ENCODE measurements around the gene SEMA6D.

SEMA6D gene

DNA sequence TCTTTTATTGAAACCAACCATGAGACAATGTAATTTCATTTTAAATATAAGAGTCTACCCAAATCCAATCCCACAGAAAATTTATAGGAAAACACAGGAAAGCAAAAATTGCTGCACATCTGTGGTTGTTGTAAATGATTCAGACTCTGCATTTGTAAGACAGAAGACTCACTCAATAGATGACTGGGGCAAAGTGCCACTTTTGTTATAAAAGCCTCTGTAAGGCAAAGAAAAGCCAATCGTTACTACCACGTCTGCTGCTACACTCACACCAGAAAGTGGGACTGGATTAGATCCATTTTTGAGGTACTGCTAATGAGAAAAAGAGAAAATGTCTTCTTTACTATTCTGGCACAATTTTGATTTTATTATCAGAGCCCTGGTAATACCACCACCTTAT lies 74.9 kb downstream of the SEMA6D start:
- no peak for DNase-seq

DNA sequence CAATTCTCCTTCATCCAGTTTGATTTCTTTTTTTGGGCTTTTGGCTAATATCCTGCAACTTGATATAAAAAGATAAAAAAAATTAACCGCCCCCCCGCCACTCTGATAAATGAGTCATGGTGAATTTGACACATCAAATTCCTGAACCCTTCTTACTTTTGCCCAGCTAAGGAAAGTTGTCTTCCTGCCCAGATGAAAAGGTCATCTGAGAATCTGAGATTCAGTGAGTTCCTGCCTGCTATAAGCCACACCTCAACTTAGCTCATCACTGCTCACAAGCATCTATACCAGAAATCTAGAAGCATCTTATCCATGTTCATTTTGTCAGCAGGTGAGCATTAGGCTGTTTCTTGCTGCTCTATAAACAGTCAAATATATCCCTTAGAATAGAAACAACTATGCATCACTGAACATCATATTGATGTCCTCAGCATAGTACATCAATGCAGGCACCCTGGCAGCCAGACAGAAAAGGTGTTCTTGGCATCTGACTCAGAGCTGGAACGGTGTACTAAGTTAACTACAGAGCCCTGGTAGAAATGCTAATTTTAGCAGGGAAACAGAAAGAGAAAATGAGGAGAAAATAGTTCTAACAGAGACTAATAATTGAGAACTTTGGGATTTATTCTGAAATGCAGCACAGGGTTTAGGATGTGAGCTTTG lies 77.1 kb downstream of the SEMA6D start:
- no peak for DNase-seq

DNA sequence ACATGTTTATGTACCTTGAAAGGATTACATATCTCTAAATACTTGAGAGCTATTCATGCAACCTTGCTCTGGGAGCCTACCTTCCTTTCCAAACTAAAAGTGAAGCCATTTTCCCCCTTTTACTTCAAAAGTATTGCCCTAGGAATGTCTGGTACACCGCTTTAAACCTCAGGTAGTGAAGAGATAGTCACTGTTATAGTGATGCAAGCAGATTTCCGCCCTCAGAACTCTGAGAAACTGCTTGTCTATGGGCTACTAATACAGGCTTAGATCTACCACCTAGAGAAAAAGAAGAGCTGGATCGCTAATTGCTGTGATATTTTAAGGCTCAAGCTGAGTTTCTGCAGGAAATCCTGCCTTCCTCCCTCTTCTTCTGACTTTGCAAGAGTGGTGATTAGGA lies 78.6 kb downstream of the SEMA6D start:
- DNase-seq = no peak

DNA sequence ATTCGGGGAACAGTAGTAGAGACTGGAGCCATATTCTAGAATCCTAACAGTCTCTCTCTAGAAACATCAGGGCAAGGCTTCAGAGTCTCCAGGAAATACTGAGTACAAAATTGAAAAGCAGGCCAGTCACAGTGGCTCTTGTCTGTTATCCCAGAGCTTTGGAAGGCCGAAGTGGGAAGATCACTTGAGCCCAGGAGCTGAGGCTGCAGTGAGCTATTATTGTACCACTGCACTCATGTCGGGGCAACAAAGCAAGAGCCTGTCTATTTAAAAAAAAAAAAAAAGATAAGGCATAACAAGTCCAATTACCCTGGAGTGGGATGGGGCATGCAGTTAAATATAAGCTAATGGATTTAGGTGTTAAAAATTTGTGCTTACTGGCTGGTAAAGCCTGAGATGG lies 79.0 kb downstream of the SEMA6D start:
- DNase-seq = no peak

DNA sequence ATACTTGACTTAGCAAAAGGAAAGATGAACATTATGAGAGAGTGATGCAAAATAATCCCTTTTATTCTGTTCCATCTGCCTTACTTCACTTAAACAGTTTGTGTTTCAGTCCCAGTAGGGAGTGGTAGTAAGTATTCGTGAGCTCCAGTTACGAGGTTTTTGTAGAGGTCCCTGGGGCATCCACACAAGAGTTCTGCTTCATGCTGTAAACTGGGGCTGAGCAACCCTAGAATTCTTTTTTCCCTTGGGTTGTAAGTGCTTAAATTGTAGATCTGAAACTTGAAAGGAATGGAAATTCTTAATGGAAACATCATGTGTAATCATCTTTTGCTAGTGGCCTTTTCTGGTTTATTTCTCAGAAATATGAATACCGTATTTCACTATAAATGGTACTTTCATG lies 79.5 kb downstream of the SEMA6D start:
- no peak for DNase-seq

DNA sequence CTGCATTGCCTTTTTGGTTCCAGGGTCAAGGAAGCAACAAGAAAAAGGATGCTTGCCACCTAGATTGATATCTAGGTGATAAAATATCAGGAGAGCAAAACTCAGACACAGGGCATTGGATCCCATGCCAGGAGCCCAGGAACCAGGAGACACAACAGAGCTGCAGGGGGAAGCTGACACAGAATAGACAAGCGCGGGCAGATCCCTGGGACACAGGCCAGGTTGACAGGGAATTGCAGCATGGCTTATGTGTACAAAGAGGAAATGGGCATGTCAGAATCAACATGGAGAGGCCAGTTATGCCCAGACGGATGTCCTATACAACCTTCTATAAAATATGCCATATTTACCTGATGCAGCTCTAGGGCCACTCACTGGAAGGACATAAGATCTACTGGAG lies 84.2 kb downstream of the SEMA6D start:
- DNase-seq = no peak

DNA sequence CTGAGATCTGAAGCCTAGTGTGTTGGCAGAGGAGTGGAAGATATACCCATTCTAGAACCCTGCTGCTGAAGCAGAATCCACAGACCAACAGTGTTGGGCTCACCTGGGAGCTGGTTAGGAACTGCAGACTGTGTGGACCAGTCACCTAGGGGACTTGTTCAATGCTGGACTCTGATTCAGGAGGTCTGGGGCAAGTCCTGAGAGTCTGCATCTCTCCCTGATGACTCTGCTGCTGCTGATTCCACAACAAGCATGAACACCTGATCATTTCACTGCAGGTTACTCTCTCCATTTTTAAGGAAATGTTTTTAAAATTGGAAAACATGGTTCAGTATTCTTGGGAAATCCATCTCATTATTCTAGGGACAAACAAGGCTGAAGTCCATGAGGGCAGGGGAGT lies 84.9 kb downstream of the SEMA6D start:
- no peak for DNase-seq

DNA sequence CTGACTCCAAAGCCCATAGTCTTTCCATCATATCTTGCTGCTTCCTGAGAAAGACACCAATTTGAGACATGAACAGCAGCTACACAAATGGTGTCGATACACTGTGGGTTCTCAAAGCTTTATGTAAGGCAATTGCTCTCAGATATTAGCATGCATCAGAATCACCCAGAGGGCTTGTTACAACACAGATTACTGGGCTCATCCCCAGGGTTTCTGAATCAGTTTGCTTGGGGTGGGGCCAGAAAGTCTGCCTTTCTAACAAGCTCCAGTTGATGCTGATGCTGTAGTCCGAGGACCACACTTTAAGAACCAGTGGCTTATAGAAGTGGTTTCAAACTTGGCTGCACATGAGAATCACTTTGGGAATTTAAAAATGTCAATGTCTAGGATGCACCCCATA lies 86.5 kb downstream of the SEMA6D start:
- DNase-seq = no peak

DNA sequence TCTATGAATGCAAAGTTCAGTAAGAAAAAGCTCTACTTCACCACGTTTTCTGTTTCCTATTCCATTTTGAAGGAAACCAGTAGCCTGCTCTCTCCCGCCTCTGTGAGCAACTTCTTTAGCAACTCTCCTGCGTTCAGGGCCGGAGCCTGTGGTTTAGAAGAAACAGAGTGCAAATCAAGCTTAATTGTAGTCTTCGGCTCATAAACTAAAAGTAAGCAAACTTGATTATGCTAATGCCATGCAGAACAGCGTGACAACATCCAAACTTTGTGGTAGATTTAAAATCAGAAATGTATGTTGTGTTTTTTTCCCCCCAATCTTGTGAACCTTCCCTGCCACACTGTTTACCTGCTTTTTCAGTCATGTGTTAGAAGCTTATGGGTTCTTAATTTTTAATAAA lies 87.4 kb downstream of the SEMA6D start:
- no peak for DNase-seq

DNA sequence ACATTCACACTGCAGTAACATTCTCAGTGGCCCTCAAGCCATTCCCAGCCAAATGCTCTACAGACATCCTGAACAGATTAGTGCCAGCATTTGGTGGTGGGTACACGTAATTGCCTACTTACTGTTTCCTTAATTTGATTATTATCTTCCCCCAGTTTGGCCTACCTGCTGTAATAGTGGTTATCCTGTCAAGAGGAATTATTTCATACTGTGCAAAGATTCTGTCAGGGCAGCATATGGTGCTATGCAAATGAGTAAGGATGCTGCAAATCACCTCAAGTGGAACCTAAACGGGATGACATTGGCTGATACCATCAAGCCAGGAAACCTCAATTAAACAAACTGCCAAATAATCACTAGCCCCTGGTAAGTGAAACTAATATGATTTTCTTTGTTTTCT lies 88.7 kb downstream of the SEMA6D start:
- no peak for DNase-seq

DNA sequence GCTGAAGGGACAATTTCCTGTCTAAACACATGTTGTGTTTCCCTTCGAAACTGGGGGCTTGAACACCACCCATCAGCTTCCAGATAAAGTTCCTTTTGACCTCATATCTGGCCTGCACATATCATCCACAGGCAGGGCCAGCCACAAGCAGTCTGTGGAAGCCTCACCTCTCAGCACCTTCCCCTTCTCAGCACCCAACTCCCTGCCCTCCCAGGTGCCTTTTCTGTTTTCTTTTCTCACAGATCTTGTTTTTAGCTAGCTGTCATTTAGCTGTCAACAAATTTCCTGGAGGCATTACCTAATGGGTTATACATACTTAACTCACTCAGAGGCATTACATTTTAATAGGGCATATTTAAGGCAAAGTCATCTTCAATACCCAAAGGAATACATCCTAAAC lies 93.9 kb downstream of the SEMA6D start:
- no peak for DNase-seq

DNA sequence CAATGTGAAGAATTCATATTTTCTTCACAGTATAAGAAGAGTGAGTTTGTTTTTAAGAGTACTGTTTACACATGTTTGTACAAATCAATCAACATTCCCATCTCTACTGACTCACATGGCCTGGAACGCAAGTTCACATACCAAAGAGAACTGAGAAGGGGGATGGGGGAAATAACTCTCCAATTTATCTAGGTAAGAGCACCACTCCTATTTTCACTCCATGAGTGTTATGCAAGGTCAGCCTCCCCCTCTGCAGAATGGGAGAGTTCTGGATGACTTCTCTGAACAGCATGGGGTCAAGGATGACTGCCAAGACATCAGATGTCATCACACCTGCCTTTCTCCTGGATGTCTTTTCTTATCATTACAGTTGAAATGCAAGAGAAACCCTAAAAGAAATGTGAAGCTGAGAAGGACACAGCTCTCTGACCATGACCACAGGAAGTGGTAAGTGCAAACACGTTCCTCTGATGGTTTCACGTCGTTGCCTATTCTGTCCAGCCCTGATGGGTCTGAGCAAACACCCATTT lies 95.2 kb downstream of the SEMA6D start:
- no peak for DNase-seq

DNA sequence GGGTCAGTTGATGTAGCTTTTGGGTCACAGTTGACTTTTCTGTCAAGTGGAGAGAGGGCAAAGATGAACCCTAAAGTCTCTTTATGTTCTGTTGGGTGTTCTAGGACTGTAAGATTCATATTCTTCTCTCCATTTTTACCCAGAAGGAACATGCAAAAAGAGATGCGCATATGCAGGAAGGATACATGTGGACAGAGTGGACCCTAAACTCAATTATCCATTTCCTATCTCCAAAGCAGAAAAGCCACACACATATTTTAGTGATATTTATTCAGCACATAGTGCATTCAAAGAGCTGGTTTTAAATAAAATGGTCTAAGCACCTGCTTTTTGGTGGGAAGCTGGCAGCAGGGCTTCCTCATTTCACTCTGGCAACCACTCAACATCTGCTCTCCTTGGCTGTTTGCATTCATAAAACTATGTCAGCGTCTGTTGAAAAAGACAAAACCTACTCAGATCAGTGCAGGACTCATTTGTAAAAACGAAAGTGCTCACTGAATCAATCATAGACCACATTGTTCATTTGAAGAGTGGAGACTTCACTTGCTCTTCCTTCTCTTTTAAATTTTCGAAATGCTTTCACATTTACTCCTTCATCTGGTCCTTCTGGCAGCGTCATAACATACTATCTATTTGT lies 96.6 kb downstream of the SEMA6D start:
- DNase-seq = no peak

DNA sequence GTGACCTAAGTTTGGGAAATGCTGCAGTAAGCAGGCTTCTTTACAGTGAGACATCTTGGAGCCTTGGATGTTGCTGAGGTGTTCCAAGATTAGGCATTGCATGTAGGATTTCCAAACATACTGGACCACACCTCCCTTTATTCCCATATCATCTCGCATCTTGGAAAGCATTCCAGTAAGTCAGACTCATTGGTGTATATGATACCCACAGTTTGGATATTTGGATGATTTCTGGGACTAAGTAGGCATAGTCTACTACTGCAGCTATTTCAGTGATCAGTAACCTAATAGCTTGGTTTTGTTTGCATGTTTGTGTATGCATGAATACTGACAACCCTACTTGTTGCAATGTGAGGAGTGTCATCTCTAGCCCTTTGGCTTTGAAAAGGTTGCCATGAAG lies 97.3 kb downstream of the SEMA6D start:
- no peak for DNase-seq

DNA sequence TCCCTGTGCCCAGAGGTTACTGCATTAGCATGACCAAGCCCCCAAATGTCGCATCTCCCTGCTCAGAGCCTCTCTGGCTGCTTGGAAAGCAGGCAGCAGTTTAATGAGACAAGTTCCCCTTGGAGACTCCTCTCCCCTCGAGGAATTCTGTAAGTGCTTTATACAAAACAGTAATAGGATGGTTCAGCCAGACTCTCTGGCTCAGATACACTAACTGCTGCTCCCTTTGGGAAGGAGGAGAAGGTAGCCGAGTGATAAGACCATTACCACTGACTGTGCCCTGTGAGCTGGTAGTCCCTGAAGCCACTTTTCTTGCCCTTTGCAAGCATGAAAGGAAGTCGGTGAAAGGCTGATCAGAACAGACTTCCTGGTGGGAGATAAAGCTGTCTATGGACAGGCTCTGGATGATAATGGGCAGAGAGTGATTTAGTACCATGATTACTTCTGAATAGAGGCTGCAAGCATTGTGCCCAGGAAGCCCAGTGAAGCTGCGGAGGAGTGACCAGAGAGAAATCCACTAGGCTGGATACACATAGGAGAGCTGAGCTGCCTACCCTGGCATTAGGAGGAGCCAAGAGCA lies 100.8 kb downstream of the SEMA6D start:
- DNase-seq = no peak

DNA sequence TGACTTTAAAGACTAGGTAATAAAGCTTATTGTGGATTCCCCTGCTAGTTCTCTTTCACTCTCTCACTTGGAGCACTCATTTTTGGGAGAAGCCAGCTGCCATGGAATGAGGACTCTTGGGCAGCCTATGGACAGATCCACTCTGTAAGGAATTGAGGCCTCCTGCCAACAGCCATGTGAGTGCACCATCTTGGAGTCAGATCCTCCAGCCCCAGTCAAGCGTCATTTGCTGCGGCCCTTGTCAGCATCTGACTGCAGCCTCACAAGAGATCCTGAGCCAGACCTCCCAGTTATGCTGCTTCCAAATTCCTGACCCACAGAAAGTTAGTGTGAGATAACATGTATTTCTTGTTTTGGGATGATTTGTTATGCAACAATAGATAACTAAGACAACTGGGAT lies 101.9 kb downstream of the SEMA6D start:
- no peak for DNase-seq

DNA sequence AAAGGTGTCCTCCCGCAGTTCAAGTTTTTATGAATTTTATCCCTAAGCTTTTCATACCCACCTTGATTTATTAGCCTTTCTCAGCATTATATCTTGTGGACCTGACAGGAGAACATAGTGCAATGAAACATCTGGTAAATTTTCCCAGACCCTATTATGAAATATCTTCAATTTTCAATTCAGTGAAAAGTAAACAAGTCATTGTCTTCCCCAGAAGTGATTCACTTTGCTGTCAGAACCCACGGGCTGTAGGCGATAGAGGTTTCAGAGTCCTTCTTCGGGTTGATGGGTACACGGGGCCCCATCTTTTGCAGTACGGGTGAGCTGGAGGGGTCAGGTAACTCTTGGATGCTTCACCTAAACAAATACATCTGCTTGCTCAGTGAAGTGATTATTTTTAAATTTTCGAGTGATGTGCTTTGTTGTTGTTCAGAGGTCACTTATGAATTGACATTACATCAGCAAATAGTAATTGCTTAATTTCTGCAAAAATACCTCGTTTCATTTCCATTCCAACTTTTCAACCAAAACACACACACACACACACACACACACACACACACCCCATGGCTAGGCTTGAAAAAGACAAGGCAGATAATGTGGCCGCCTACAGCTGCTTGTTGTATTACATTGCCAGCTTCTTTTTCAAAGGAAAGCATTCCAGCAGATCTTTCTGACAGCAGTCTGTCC lies 102.9 kb downstream of the SEMA6D start:
- DNase-seq = no peak

DNA sequence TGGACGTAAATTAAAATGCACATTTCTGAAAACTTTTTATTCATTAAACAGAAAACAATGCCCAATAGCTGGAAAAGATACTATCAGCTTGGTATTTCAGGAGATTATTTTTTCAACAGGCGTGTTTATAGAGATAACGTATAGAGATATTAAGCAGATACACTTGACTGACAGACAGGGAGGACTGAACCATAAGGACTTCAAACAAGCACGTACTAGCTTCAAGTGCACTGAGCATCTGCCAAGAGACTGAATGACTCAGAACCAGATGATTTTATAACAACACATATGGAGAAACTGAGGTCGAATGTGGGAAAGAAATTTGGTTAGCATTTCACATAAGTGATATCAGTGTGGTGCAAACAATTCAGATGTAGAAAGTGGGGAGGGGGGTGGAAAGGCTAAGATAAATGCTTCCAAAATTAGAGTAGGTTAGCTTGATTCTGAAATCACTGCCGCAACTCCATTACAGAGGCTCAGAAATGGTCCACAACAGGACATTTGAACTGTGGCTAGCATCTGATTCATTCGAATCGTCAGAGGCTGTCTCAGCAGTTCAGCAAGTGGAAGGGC lies 103.5 kb downstream of the SEMA6D start:
- DNase-seq = no peak

DNA sequence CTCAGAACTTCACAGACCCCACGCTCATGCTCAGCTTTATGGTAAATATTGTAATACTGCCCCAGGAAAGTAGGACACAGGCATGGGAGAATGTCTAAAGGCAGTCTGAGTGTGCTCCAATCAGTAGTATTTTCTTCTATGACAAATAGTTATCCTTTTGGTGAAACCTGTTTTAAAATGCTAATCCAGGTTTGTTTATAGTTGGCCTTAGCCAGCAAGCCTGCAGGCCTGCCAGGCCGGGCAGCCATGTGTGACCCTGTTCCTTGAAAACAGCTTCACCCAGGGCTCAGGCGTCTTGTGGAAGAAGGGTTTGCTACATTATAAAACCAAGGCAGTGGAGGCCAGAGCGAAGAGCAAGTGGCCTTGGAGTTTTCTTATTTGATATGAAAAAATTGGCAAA lies 104.7 kb downstream of the SEMA6D start:
- no peak for DNase-seq

Measured in NCI-H526 treated with DMSO at 0.1 percent for 48 hours (cell line).